Stimulated activated CD8-positive, alpha-beta memory T cell treated with anti-CD3 and anti-CD28 coated beads, Interleukin-4, amount 100 ng/mL, for 4 hours (primary cell): ENCODE results near the gene TNFRSF14.

ENCODE experiments used
- DNase-seq, 2 donors: peaks; one replicate each; pipeline ENCODE4 v3.0.0-alpha.2; 2020; ENCODE audit warnings: low read depth in 2 of 2, low spot score in 1 of 2

Gene TNFRSF14

GRCh38 chr1:2523191-2523890, 32.8 kb upstream of the TNFRSF14 start:
- DNase-seq: no peak

GRCh38 chr1:2523891-2524609, 32.1 kb upstream of the TNFRSF14 start:
- no peak for DNase-seq

- DNase-seq: no peak
Observed at GRCh38 chr1:2525572-2525919, 30.6 kb upstream of the TNFRSF14 start.

GRCh38 chr1:2525920-2526823, 30.0 kb upstream of the TNFRSF14 start, which contains the start of gene PANK4:
PANK4 (minus strand) TSS chr1:2526596; CDS start chr1:2526587, 9 bp downstream.
- peak; percentile 68 to 80 for DNase-seq

- DNase-seq: peak in 1 of 2 donors; percentile 35
Observed at GRCh38 chr1:2526824-2527555, 29.2 kb upstream of the TNFRSF14 start.

GRCh38 chr1:2527556-2527860, 28.7 kb upstream of the TNFRSF14 start:
- DNase-seq: no peak

- DNase-seq: no peak
Observed at GRCh38 chr1:2528016-2528415, 28.2 kb upstream of the TNFRSF14 start.

- no peak for DNase-seq
Observed at GRCh38 chr1:2528611-2528965, 27.6 kb upstream of the TNFRSF14 start.

GRCh38 chr1:2528966-2529783, 27.0 kb upstream of the TNFRSF14 start:
- peak in 1 of 2 donors; percentile 26 for DNase-seq

- no peak for DNase-seq
Observed at GRCh38 chr1:2529784-2530512, 26.2 kb upstream of the TNFRSF14 start, which contains the start of gene HES5. HES5 (minus strand) TSS chr1:2530263; CDS start chr1:2530164, 99 bp downstream.

GRCh38 chr1:2530513-2531361, 25.4 kb upstream of the TNFRSF14 start:
- no peak for DNase-seq

- DNase-seq: no peak
Observed at GRCh38 chr1:2532485-2533160, 23.5 kb upstream of the TNFRSF14 start.

GRCh38 chr1:2533365-2533764, 22.8 kb upstream of the TNFRSF14 start:
- DNase-seq: no peak

GRCh38 chr1:2534315-2534686, 21.9 kb upstream of the TNFRSF14 start:
- DNase-seq: no peak

- DNase-seq: no peak
Observed at GRCh38 chr1:2534687-2535441, 21.3 kb upstream of the TNFRSF14 start.

- DNase-seq: no peak
Observed at GRCh38 chr1:2535455-2535854, 20.7 kb upstream of the TNFRSF14 start.

GRCh38 chr1:2535981-2536380, 20.2 kb upstream of the TNFRSF14 start:
- no peak for DNase-seq

- DNase-seq: no peak
Observed at GRCh38 chr1:2537784-2538115, 18.4 kb upstream of the TNFRSF14 start.
